Activated B cell treated with CpG ODN at 0.5 μM for 24 hours (primary cell): Measurements from ENCODE around the gene NUDT12. TPM values are rescaled to one million over a fixed set of nuclear protein-coding genes. Genes with fewer than 3 reads are reported as not detected.

Experiments
- ATAC-seq: fragments of 200-7000 bp; cut with Tn5 transposase; one replicate; pipeline ENCODE4 v1.10.0; 2021; ENCODE audit warnings: low read depth, mild to moderate bottlenecking, moderate library complexity
- CTCF ChIA-PET: fragments of 350-600 bp; sonication (Branson Sonifier 250); formaldehyde crosslinking; loops from one replicate; lab custom pipeline; 2021; ENCODE audit warnings: antibody characterized with exemption; lab: Charles Lee
- POLR2A ChIA-PET: fragments of 350-600 bp; sonication (Branson Sonifier 250); formaldehyde crosslinking; loops from one replicate; lab custom pipeline; 2021; ENCODE audit warnings: antibody characterized with exemption; lab: Charles Lee
- DNase-seq: peaks from one replicate; pipeline ENCODE4 v3.0.0; 2022
- H3K27ac Mint-ChIP-seq: one replicate; pipeline ENCODE4 v1.8.0; 2020; ENCODE audit warnings: mixed read lengths
- H3K27me3 Mint-ChIP-seq: one replicate; pipeline ENCODE4 v1.8.0; 2021; ENCODE audit warnings: mixed read lengths
- H3K36me3 Mint-ChIP-seq: one replicate; pipeline ENCODE4 v1.8.0; 2021; ENCODE audit warnings: low read depth, mixed read lengths
- H3K4me1 Mint-ChIP-seq: one replicate; pipeline ENCODE4 v1.8.0; 2021; ENCODE audit warnings: mixed read lengths
- H3K4me3 Mint-ChIP-seq: one replicate; pipeline ENCODE4 v1.8.0; 2020; ENCODE audit warnings: mild to moderate bottlenecking, mixed read lengths
- H3K9me3 Mint-ChIP-seq: one replicate; pipeline ENCODE4 v1.8.0; 2020; ENCODE audit warnings: mixed read lengths
- intact Hi-C: fragments of 100-400 bp; cut with micrococcal nuclease; formaldehyde crosslinking; loops from one replicate; pipeline ENCODE4 v1.15.1; 2024
- total RNA-seq: library from RNA; stranded (reverse); gene quantifications from 2 replicates; pipeline ENCODE4 v1.2.3, GENCODE V29; 2022
- TF ChIP-seq, protein P1 (sequence below): fragments of 200-600 bp; IDR thresholded peaks from one replicate; pipeline ENCODE4 v1.8.0; 2022; ENCODE audit warnings: antibody characterized with exemption, mild to moderate bottlenecking

The NUDT12 gene
- total RNA-seq, 1 donor from 2014 or later = 2.6 TPM

DNA sequence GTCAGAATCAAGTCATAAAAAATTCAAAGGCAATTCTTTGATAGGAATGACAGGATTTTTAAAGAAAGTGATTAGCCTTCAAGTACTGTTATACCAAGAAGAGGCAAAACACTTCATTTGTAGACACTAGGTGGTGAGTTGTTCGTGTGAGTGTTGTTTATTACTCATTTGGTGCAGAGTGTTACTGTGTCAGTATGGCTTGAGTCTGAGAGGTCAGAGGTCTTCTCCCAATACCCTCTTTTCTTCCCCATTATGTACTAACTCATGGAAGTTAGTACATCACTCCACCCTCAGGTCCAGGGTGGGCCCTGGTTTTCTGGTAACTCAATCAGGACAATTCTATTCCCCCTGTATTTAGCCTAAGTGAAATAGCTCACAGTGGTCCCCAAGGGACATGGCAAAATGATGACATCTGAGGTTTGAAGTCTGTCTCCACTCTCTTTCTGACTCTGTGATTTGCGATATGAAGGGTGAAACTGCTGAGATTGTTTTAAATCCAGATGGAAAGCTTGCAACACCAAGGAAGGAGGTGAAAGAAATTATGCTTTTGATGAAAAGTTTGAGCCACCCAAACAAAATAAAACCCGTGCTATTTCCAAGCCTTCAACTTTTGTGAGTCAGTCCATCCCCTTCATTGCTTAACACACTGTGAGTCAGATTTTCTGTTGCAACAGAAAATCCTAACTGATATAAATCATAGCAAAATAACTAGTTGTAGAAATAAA lies 56.8 kb downstream of the NUDT12 start:
- TF ChIP-seq, protein P1, sequence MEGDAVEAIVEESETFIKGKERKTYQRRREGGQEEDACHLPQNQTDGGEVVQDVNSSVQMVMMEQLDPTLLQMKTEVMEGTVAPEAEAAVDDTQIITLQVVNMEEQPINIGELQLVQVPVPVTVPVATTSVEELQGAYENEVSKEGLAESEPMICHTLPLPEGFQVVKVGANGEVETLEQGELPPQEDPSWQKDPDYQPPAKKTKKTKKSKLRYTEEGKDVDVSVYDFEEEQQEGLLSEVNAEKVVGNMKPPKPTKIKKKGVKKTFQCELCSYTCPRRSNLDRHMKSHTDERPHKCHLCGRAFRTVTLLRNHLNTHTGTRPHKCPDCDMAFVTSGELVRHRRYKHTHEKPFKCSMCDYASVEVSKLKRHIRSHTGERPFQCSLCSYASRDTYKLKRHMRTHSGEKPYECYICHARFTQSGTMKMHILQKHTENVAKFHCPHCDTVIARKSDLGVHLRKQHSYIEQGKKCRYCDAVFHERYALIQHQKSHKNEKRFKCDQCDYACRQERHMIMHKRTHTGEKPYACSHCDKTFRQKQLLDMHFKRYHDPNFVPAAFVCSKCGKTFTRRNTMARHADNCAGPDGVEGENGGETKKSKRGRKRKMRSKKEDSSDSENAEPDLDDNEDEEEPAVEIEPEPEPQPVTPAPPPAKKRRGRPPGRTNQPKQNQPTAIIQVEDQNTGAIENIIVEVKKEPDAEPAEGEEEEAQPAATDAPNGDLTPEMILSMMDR = no peak
- H3K27me3 Mint-ChIP-seq = no peaks in the 10 kb centered on the region
- H3K36me3 Mint-ChIP-seq = no peaks in the 10 kb centered on the region
- no peak overlapping the region for H3K27ac Mint-ChIP-seq
- ChIA-PET POLR2A (no interaction called here), CTCF (no interaction called here)
- no peak overlapping the region for H3K4me3 Mint-ChIP-seq
- DNase-seq (no peak), ATAC-seq (no peak)
- H3K4me1 Mint-ChIP-seq = no peaks in the 10 kb centered on the region
- peaks cover 13% of the 10 kb centered on the region for H3K9me3 Mint-ChIP-seq
- intact Hi-C loops = no loop called here

DNA sequence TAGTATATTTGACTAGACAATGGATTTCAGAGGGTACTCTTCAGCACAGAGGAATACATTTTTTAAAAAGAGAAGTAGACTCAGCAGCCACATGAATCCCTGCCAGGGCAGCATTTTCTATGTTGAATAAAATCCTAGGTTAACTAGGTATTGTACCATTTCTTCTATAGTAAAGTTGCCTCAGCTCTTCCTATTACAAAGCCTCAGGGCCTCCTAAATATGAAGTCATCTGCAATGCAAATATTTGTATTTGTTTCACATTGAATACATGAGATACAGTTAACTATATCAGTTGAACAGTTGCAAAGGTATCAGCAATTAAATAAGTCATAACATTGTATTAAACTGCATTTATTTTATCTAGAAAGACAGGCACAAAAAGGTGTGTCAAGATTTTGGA lies 59.5 kb downstream of the NUDT12 start:
- H3K4me3 Mint-ChIP-seq = no peak overlapping the region
- DNase-seq (no peak), ATAC-seq (no peak)
- no peaks in the 10 kb centered on the region for H3K4me1 Mint-ChIP-seq
- H3K36me3 Mint-ChIP-seq = no peaks in the 10 kb centered on the region
- intact Hi-C loops = no loop called here
- TF ChIP-seq, protein P1 = no peak
- no peak overlapping the region for H3K27ac Mint-ChIP-seq
- H3K27me3 Mint-ChIP-seq = no peaks in the 10 kb centered on the region
- peaks cover 13% of the 10 kb centered on the region for H3K9me3 Mint-ChIP-seq
- ChIA-PET POLR2A (no interaction called here), CTCF (no interaction called here)

DNA sequence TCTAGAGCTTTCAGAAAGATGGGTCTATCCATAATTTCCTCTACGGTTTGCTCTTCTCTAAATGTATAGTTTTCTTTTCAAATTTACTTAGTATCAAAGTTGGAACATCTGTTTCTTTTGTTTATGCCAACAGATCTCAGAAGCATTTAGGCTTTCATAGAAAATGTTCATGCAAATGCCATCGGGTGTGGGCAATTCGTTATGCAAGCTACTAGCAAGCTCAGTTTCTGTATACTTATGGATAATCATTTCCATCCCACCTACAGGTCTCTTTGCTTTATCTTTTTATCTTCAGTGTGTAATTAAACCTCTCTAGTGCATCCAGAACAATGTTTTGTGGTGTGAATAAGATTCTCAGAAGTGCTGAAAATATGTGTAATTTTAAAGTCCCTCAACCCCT lies 59.9 kb downstream of the NUDT12 start:
- POLR2A ChIA-PET = no interaction called here
- ATAC-seq (no peak), DNase-seq (no peak)
- CTCF ChIA-PET = no interaction called here
- Mint-ChIP-seq H3K4me3 (no peak overlapping the region), H3K27me3 (no peaks in the 10 kb centered on the region), H3K36me3 (no peaks in the 10 kb centered on the region), H3K9me3 (peaks cover 13% of the 10 kb centered on the region), H3K4me1 (no peaks in the 10 kb centered on the region), H3K27ac (no peak overlapping the region)
- intact Hi-C loops = no loop called here
- TF ChIP-seq, protein P1 = no peak
